HG03520 (cell line): ENCODE results near the gene MYL7.
"Not testable (repeated sequence)": the region's sequence is repeated elsewhere in the genome, so short reads cannot be mapped to it uniquely, and the experiment has no call there.

ENCODE experiments used
- ATAC-seq: cut with Tn5 transposase; IDR thresholded peaks from one replicate; pipeline ENCODE4 v1.9.1; 2021; ENCODE audit warnings: mild to moderate bottlenecking, moderate library complexity; ENCODE audit not compliant: unreplicated experiment

The MYL7 gene, protein sequence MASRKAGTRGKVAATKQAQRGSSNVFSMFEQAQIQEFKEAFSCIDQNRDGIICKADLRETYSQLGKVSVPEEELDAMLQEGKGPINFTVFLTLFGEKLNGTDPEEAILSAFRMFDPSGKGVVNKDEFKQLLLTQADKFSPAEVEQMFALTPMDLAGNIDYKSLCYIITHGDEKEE

DNA sequence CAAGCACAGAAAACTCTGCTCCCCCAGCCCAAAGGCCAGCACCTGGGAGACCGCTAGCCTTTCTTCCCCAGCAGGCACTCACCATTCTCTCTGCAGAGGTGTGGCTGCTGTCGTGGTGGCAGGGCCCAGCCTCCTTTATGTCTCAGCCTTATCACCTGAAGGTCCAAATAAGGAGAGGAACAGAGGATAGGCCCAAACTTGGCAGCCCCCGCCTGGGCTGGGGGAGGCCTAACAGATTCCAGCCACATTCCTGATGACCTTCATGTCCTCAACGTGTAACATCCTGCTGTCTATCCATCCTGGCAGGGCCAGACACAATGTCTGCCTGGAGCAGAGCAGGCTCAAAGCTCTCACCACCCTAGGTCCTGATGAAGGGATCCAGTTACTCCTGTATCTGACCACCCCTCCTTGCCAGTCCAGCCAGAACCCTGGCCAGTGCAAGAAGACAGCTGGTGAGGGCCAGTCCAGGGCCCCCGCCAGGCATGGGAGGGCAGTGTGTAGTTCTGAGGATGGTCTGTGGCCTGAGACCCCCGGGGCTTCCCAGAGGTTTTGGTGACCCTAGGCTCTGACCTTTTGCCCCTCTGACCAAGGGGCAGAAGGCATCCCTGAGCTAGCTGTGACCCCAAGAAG lies at the start of gene MYL7:
Gene MYL7 (minus strand): TSS at position 112 of the 630 bp plus-strand sequence. CDS start 27 bp downstream, at position 85.
- no peak for ATAC-seq

DNA sequence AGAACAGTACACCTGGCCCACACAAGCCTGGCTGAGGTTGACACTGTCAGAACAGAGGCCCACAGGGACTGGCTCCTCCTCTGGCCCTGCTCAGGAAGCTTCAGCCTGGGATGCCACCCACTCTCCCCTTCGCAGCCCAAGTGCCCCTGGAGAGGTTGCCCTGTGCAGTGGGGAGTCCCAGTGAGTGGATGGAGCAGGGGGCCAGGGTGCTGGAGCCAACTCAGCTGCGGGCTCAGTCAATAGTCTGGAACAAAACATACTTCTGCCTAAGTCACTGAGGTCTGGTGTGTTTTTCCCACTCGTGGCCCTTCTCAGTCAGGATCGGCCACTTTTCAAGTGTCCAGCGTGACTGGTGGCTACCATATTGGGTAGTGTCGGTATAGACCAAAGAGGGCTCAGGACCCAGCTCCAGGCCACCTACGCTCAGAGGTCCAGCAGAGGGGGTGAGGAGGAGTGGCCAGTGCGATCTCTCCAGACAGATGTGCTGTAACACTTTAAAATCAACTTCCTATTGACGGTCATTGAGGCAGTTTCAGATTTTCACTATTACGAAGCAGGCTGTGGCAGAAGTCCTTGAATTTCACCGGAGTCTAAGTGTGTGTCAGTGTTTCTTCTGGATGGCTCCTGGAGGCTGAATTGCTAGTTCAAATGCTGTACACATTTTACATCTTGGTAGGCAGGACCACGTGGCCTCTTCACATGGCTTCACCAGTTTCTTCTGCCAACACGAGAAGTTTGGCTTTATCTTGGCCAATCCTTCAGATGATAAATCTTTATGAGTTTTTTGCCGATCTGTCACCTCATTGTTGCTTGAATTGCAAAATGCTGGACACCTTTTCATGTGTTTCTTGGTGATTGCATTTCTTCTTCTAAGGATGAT lies 49.1 kb upstream of the MYL7 start:
- no peak for ATAC-seq

DNA sequence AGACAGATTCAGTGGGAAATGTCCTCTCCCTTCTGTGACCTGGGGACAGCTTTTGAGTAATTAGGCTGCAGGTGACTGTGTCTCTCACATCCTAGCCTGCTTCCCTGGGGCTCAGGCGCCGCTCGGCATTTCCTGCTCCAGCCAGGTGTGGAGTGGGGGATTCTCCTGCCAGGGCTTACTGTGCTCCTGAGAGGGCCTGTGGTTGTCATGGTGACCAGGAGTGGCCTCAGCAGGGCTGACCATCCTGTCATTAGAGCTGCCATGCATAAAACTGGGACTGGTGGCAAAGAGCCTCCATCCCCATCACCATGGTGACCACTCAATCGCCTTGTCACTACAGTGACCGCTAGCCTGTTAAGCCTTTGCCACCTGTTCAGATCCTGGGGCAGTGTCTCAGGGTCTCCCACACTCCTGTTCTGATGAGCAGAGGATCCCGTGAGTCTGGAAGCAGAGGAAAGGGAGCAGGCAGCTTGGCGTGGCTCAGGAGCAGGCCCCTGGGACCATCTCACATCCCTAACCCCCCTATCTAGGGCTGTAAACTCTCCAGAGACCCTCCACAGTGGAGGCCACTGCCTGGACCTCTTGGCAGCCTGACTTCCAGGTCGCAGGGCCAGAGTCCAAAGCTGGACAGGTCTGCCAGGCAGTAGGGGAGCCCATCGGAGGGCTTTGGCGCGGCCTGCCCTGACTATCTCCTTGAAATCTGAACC lies 48.3 kb upstream of the MYL7 start, which contains the start of gene GCK:
Gene GCK (minus strand): TSS at position 154 of the 707 bp plus-strand sequence. CDS start 486 bp downstream, outside the sequence.
- ATAC-seq, result no peak

DNA sequence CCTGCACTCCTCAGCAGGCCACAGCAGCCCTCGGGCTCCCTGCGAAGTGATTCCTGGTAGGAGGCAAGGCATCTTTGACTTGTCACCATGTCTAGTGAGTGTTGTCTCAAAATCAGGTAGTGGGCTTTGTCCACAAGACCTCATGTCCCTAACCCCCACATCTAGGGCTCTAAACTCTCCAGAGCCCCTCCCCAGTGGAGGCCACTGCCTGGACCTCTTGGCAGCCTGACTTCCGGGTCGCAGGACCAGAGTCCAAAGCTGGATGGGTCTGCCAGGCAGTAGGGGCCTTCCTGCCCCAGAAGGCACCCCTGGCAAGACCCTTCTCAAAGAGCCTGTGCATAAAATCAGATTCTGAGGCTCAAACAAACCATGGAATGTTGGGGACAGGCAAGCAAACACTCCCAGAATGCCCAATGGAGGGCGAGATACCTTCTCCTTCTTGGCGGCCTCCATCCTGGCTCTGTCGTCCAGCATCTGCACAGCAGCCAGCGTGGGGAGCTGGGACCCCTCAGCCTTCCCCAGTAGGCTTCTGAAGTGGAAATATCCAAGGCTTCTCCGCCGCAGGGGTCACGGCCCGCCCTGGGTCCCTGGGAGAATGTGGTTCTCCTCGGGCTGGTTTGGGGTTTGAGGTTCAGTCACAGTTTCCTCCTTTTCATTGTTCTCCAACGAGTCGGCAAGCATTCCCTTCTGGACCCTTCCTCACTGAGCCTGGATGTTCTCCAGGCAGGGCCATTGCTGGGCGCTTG lies 47.5 kb upstream of the MYL7 start:
- no peak for ATAC-seq

DNA sequence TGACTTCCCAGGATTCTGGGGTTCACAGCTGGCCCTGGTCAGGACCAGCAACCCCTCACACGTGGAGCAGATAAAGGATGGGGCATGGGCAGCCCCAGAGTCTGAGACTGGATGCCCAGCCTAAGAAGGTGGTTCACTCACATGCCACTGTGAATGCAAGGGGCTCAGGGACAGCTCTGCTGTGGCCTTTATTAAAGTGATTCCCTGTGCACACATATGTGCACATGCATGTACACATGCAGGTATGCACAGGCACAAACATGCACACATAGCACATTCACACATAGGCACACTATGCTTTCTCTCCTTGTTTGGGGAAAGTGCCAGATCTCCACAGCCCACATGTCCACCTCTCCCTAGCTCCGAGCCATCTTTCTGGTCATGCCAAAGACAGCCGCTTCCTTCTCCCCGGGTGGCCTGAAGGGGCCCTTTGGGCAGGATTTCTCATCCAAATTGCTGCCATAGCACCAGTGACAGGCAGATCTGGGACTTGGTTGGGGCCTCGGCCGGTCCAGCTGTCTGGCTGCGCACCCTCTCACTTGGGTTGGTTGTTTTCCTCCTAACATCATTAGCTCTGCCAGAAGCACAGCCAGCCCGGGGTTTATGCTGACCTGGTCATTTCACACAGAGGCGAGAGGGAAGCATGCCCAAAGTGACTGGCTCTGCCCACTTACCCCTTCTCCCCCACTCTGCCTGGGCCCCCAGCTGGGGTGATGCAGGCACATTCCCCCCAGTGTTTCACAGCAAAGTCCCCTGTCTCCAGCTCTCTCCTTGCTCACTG lies 46.7 kb upstream of the MYL7 start:
- ATAC-seq, result no peak

DNA sequence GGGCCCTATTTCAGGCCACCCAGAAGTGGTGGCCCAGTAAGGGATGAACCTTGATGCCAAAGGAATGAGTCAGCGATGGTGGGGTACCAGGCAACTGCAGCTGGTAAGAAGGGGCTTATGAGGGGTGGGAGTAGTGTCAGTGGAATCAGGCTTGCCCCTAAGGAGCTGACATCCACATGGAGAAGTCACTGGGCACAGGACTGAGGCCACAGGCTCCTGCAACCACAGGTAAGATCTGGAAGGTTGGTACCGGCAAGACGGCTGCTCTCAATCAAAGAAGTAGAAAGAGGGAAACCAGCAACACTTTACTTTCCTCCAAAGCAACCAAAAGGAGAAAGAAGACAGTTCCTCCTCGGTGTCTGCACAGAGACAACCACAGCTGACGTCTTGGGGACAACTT lies 45.6 kb upstream of the MYL7 start:
- ATAC-seq, result no peak

DNA sequence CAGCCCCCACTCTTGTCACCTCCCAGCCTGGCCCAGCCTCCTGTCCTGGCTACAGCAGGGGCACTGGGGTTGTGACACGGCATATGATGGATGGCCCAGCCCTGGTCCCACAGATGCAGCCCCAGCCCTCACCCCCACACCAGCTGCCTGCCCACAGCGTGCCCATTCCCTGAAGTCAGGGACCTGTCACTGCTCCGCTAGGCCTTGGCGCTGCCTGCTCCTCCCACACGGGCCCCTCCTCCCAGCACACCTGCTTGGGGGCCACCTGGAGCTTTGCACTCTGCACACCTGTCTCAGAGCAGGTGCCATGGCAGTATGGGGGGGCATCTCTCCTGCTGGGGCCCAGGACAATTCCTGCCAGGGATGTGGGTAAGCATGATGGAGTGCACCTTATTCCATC lies 44.6 kb upstream of the MYL7 start:
- ATAC-seq, result no peak

DNA sequence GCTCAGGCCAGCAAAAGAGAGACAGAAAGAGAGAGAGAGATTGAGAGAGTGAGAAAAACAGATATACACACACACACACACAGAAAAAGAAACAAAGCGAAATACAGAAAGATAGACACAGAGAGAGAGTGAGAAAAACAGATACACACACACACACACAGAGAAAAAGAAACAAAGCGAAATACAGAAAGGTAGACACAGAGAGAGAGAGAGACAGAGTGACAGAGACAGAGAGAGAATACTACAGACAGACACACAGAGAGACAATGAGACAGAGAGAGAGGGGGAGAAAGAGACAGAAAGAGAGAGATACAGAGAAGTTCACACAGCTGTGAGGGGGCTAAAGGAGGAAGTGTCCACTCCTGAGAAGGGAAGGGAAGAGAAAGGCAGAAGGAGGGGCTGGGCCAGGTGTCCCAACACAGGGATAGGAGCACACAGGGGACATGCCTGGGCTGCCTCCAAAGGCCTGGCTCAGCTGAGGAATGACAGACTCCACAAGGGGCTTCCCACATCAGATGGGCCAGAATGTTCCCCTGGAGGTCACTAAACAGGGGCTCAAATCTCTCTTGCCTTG lies 43.8 kb upstream of the MYL7 start:
- ATAC-seq, result no peak

DNA sequence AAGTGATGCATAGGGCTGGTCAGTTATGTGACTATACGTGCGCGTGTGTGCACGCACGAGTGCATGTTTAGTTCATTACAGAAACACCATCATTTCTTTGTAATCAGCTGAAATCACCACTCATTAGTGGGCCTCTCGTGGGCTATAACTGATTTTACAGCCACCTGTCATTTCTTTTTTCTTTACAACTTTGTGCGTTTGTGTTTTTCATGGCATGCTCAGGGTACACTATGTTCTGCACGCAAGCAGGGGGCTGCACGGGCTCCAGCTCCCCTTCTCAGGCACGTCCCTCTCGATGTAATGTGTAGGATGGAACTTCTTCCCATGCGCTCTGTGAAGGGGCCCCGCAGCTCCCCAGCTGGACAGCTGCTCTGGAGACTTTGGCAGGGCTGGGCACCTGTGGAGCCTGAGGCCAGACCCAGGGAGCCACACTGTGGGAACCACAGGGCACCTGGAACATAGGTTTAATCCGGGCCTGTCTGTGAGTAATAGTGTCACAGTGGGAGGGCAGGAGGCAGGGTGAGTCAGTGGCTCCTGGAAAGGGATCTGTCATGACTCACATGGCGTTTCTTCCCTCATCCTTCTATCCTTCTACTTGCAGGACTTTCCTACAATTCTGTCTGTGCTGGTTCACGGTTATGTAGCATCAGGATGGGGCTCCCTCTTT lies 43.2 kb upstream of the MYL7 start:
- ATAC-seq, result no peak

DNA sequence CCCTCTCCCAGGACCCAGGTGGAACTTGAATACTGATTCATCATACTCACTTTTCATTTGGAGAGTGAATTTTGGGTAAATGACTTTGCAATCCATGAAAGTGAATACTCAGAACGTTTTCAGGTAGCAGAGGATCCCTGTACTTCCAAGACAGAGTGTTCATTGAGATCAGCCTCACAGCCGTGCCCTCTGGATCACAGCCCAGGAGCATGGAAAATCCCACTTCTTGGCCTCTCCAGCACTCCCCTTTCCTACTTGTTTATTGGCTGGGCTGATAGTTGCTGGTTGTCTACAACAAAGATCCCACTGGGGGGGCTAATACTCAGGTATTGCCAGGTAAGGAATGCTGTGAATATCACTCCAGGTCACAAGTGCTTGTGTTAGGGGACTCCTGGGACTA lies 42.3 kb upstream of the MYL7 start:
- no peak for ATAC-seq

DNA sequence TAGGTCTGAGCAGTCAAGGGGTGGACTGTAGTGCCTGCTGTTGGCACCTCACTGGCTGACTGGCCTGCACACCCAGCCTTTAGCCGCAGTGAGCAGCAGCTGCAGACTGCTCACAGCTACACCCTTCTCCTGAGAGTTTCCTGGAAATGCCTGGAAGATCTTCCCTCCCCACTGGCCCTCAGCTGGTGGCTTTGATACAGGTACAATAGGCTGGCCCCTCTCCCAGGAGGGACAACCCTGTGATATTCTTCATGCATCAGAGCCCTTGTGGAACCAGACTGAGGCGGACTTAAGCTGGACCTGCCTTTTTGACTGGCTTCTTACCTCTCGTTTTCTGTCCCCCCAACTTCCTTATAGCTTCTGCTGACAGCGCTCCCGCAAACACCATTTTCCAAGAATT lies 41.7 kb upstream of the MYL7 start:
- ATAC-seq, result no peak

DNA sequence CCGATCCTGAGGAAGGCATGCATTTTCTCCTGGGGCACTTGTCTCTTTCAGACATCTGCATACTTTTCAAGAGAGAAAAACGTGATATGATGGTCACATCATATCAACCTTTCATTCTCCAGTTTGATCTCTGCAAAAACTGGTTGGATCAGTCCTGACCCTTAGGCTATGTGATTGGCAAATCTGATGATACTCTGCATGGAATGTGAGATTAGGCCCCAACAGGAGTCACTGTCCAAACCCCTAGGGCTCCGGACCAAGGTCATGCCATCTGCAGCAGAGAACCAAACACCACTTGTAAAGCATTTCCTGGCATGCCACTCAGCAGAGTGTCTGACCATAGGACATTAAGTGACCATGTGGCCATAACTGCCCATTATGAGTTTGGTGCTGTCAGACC lies 39.5 kb upstream of the MYL7 start:
- no peak for ATAC-seq

DNA sequence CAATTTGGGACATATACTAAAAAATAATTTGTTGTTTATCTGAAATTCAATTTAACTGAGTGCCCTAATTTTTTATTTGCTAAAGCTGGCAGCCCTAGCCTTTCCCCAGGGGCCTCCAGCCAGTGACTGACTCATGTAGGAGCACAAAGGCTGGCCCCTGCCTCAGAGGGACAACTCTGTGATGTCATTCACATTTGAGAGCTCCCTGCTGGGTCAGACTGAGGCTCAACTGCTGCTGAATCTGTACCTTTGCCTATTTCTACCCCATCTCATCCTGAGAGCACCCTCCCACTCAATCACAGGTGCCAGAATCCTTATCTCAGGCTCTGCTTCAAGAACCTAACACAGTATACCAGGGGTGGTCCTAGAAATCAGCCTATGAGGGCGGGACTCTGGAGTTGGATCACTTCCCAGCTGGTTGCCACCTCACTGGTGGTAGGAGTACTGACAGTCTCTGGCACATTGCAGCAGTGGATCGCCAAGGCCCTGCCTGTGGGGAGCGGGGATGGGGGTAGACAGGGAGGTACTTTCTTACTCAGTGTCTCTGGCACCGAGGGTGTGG lies 36.5 kb upstream of the MYL7 start:
- ATAC-seq, result no peak

DNA sequence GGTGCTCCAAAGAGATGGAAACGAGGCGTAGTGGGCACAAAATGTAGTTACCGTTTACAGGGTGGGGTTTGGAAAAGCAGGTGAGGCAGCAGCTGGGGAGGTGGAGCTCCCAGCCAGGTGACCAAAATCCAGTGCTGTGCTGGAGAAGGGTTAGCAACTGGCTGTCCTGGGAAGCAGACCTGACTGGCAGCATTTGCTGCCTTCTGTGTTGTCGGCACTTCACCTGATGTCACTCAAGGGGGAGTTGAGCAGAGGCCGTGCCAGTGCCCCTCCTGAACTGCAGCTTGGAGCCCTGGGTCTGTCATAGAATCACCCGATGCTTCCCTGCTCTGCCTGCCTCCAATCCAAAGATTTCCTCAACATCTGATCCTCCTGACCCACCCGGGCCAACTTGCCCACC lies 35.4 kb upstream of the MYL7 start:
- ATAC-seq, result no peak

DNA sequence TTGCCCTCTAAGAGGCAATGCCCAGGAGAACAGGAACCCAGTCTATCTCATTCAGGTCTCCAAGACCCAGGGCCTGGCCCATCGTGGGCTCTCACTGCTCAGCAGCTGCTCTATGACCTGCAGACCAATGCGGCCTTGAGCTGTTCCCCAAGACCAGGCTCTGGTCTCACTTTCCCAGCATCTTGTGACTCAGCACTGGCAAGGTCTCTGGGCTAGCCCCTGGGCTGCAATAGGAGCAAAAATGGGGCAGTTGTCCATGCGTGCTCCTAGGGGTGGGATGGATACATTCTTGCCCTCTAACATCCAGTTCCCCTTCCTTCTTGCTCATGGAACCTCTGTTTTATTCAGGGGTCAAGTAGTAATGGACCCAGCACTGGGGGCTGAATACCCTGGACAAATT lies 34.6 kb upstream of the MYL7 start:
- no peak for ATAC-seq

DNA sequence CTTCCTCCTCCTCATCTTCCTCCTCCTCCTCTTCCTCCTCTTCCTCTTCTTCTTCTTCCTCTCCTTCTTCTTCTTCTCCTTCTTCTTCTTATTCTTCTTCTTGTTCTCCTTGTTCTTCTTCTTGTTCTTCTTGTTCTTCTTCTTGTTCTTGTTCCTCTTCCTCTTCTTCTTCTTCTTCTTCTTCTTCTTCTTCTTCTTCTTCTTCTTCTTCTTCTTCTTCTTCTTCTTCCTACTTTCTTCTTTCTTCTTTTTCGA lies 33.5 kb upstream of the MYL7 start:
- ATAC-seq, result not testable (repeated sequence)

DNA sequence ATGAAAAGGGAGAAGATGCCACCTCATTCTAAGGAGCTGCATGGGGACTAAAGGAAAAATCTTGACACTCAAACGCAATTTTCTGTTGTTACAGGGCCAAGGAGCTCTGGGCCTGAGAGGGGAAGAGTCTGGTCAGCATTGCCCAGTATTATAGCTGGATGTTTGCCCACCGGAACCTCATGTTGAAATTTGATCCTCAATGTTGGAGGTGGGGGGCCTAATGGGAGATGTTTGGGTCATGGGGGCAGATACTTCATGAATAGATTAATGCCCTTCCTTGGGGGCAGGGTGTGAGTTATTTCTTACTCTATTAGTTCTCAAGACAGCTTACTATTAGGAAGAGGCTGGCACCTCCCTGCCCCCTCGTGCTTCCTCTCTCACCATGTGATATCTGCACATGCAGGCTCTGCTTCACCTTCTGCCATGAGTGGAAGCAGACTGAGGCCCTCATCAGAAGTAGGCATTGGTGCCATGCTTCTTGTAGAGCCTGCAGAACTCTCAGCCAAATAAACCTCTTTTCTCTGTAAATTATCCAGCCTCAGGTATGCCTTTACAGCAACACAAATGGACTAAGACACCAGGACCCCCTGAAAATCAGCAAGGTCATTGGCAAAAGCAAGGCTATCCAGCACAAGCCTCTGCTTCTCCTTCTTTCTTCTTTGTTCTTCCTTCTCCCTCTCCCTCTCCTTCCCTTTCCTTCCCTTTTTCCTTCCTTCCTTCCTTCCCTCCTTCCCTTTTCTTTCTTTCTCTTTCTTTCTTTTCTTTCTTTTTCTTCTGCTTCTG lies 33.0 kb upstream of the MYL7 start:
- no peak for ATAC-seq

DNA sequence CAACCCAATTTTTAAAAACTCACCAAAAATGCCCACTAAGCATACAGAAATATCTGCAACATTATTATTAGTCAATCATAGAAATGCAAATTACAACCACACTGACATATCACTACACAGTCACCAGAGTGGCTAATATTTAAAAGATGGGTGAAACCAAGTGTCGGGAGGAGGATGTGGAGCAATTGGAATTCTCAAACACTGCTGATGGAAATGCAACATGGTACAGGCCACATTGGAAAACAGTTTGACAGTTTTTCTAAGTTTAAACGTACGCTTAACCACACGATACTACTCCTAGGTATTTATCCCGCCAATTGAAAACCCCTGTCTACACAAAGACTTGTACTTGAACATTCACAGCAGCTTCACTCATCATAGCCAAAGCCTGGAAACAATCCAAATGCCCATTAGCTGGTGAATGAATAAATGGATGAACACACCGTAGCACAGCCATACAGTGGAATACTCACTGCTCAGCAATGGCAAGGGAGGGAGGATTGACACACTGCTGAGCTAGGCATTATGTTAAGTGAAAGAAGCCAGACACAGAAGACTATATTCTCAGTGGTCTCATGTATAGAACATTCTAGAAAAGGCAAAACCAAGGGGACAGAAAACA lies 31.8 kb upstream of the MYL7 start:
- ATAC-seq, result no peak
